Transverse colon (tissue), 3 donors: ENCODE measurements around the gene CT45A8.

ENCODE experiments used
- CTCF ChIP-seq, 5 experiments: fragments of 200-600 bp in 3 of 5; fragments of 450-650 bp in 2 of 5; sonication (generic) in 3 of 5; IDR thresholded peaks; 1 replicate in 2 of 5; 2 replicates in 3 of 5; pipeline ENCODE4 v1.5.1; 2016 to 2017; ENCODE audit warnings: antibody characterized with exemption in 5 of 5, inconsistent platforms in 3 of 5, mild to moderate bottlenecking in 2 of 5, moderate library complexity in 1 of 5
- EP300 ChIP-seq: sonication (generic); formaldehyde crosslinking; IDR thresholded peaks from one replicate; pipeline ENCODE4 v1.6.1; 2017; ENCODE audit warnings: antibody characterized with exemption, low read depth
- POLR2A ChIP-seq: fragments of 450-650 bp; IDR thresholded peaks from one replicate; pipeline ENCODE4 v1.6.1; 2016; ENCODE audit warnings: antibody characterized with exemption, mild to moderate bottlenecking, moderate library complexity

GRCh38 chrX:135892781-135893180 lies 38.4 kb upstream of the CT45A8 start:
- TF ChIP-seq CTCF (IDR thresholded peaks at IDR 0.05): no peak
- TF ChIP-seq POLR2A: no peak
- no peak for TF ChIP-seq EP300
